Ishikawa (cell line): ENCODE measurements around the gene HDAC8.

Experiments
- CEBPB ChIP-seq: IDR thresholded peaks from 2 replicates; pipeline ENCODE4 v1.6.1; 2012
- EGR1 ChIP-seq: IDR thresholded peaks from 2 replicates; pipeline ENCODE4 v1.6.1; 2012
- EP300 ChIP-seq: IDR thresholded peaks from 2 replicates; pipeline ENCODE4 v1.6.1; 2012; ENCODE audit warnings: borderline replicate concordance
- FOXM1 ChIP-seq: IDR thresholded peaks from 2 replicates; pipeline ENCODE4 v1.6.1; 2012; ENCODE audit warnings: low read depth, borderline replicate concordance
- MAX ChIP-seq: IDR thresholded peaks from 2 replicates; pipeline ENCODE4 v1.6.1; 2012
- NFIC ChIP-seq: IDR thresholded peaks from 2 replicates; pipeline ENCODE4 v1.6.1; 2012
- RAD21 ChIP-seq: IDR thresholded peaks from 2 replicates; pipeline ENCODE4 v1.6.1; 2012; ENCODE audit warnings: low read depth
- REST ChIP-seq: IDR thresholded peaks from 2 replicates; pipeline ENCODE4 v1.6.1; 2012; ENCODE audit warnings: low read depth, mild to moderate bottlenecking
- TAF1 ChIP-seq: IDR thresholded peaks from 2 replicates; pipeline ENCODE4 v1.6.1; 2012; ENCODE audit warnings: low read depth, mild to moderate bottlenecking
- YY1 ChIP-seq: IDR thresholded peaks from 2 replicates; pipeline ENCODE4 v1.6.1; 2012; ENCODE audit warnings: low read depth
- TF ChIP-seq, protein P1 (sequence below): IDR thresholded peaks from 2 replicates; pipeline ENCODE4 v1.6.1; 2012

DNA sequence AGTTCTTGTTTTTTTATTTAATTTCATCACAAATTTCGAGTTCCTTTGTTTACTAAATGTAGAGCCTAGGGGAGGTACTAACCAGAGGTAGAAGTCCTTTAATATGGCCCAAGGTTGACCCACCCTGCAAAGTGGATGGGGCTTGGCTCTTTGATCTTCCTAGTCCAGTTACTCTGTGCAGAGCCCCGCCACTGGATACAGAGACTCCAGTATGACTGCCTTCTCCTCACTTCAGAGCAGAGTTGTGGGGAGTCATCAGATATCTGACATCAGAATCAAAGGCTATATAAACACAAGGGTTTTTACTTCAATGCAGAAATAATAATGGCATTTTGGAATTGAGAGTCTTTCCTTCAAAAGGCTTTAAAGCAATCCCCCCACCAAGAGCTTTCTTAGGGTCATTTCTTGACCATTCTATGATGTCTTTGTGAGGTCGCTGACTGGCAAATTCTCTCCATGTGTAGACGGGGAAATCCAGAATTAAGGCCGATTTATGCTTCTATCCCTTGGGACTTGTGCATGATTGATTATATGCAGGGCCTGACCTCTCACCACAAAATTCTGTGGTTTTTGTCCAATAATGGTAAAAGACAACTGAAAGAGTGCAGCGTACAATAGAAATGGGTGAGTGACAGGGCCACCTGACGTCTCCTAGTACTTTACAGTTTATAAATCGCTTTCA is 178.7 kb downstream of the HDAC8 start:
- no peak for TF ChIP-seq CEBPB
- no peak for TF ChIP-seq MAX
- no peak for TF ChIP-seq FOXM1
- no peak for TF ChIP-seq REST
- TF ChIP-seq, protein P1, sequence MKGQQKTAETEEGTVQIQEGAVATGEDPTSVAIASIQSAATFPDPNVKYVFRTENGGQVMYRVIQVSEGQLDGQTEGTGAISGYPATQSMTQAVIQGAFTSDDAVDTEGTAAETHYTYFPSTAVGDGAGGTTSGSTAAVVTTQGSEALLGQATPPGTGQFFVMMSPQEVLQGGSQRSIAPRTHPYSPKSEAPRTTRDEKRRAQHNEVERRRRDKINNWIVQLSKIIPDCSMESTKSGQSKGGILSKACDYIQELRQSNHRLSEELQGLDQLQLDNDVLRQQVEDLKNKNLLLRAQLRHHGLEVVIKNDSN = no peak
- TF ChIP-seq EP300 = no peak
- TF ChIP-seq RAD21 = no peak
- no peak for TF ChIP-seq TAF1
- TF ChIP-seq EGR1 = no peak
- no peak for TF ChIP-seq YY1
- no peak for TF ChIP-seq NFIC
